Fibroblast of villous mesenchyme (primary cell): Measurements from ENCODE around the gene GLRX2. TPM values are rescaled to one million over a fixed set of nuclear protein-coding genes. Genes with fewer than 3 reads are reported as not detected.

Source experiments
- DNase-seq: peaks from one replicate; pipeline ENCODE4 v3.0.0-alpha.2; 2010; ENCODE audit warnings: low read depth
- H3K4me3 ChIP-seq: 2 replicates; pipeline ENCODE4 v1.5.1; 2011; ENCODE audit warnings: low read depth, mild to moderate bottlenecking, low read length
- total RNA-seq: library from RNA; depleted of rRNA; stranded (reverse); fragments of >200 nt; gene quantifications from 2 replicates; pipeline ENCODE4 v1.2.3, GENCODE V29; 2012
- TF ChIP-seq, protein P1 (sequence below): IDR thresholded peaks from 2 replicates; pipeline ENCODE4 v1.5.1; 2012; ENCODE audit warnings: low read depth, mild to moderate bottlenecking, low read length; ENCODE audit not compliant: insufficient read depth

The GLRX2 gene
- total RNA-seq, 1 donor = 7.8 TPM

DNA sequence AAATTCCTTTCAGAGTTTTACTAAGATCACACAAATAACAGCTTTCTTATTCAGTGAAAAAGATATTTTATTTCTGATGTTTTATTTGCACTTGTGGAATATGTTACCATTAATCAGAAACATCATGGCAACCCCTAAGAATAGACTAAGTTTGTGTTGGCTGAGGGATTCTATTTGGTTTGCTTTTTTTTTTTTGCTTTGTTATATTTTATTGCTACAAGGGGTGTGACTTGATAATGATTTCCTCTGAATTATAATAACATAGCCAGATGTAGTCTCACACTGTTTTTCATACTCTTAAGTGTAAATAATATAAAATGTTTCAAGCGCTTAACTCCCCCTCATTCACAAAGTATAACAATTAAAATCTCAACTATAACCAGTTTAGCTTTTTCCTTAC lies 20.0 kb downstream of the GLRX2 start:
- TF ChIP-seq, protein P1, sequence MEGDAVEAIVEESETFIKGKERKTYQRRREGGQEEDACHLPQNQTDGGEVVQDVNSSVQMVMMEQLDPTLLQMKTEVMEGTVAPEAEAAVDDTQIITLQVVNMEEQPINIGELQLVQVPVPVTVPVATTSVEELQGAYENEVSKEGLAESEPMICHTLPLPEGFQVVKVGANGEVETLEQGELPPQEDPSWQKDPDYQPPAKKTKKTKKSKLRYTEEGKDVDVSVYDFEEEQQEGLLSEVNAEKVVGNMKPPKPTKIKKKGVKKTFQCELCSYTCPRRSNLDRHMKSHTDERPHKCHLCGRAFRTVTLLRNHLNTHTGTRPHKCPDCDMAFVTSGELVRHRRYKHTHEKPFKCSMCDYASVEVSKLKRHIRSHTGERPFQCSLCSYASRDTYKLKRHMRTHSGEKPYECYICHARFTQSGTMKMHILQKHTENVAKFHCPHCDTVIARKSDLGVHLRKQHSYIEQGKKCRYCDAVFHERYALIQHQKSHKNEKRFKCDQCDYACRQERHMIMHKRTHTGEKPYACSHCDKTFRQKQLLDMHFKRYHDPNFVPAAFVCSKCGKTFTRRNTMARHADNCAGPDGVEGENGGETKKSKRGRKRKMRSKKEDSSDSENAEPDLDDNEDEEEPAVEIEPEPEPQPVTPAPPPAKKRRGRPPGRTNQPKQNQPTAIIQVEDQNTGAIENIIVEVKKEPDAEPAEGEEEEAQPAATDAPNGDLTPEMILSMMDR = no peak
- peak; percentile 16 for DNase-seq
- H3K4me3 ChIP-seq = no peak overlapping the region

DNA sequence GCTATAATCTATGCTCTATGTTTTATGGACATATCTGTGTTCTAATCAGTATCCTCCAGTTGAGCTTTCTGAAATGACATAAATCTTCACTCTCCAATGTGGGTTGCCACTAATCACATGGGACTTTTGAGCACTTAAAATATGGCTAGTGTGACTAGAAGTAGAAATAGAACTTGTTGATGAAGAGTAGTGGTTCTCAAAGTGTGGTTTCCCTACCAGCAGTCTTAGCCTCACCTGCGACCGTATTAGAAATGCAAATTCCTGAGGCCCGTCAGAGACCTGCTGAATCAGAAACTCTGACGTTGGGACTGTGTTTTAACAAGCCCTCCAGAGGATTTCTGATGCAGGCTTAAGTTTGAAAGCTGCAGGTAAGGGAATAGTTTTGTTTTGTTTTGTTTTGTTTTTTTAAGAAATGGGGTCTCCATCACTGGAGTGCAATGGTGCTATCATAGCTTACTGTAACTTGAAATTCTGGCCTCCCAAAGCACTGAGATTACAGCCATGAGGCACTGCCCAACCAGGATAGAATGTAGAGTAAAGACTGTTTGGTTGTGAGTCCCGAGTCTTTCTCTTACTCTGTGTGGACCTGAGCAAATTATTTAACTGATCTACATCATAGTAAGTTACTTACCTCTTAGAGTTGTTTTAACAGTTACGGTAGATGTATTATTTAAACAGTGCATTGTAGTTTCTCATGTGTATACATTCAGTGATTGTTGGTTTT lies 21.7 kb downstream of the GLRX2 start:
- H3K4me3 ChIP-seq = no peak overlapping the region
- no peak for DNase-seq
- TF ChIP-seq, protein P1 = no peak

- DNase-seq = no peak
- no peak overlapping the region for H3K4me3 ChIP-seq
- TF ChIP-seq, protein P1 = no peak
These were observed 26.0 kb downstream of the GLRX2 start for GRCh38 chr1:193079187-193079586.

- TF ChIP-seq, protein P1 = no peak
- no peak overlapping the region for H3K4me3 ChIP-seq
- DNase-seq = no peak
These were observed 27.2 kb downstream of the GLRX2 start for GRCh38 chr1:193077991-193078390.

GRCh38 chr1:193070942-193071341 lies 34.3 kb downstream of the GLRX2 start:
- no peak for DNase-seq
- H3K4me3 ChIP-seq = no peak overlapping the region
- TF ChIP-seq, protein P1 = no peak

- no peak for DNase-seq
- TF ChIP-seq, protein P1 = no peak
- no peak overlapping the region for H3K4me3 ChIP-seq
These were observed 34.8 kb downstream of the GLRX2 start for GRCh38 chr1:193070386-193070753.

DNA sequence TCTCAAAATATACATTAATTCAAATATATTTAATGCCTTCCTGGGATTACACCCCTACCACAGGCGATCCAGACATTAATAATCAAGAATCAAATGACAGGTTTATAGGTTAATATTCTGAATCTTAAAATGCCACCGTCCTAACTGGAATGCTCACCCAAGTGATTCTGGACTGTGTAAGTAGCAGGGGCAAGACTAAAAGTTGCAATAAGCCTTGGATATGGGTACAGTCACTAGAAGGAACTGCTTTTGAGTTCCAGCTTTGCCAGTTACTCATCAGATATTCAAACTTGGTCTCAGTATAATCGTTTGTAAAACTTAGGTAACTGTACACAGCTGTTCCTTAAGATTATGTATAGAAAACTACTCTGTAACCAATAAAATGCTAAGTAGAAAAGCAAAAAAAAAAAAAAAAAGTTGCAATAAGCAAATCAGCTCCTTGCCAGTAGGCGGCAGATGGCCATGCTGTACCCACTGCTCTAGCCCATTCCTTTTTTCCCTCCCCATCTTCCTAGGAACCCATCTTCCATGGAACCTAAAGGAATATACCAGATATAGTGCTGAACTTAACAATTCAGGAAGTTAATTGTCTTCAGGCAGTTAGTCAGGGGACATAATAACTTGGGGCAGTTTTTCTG lies 35.3 kb downstream of the GLRX2 start:
- no peak overlapping the region for H3K4me3 ChIP-seq
- TF ChIP-seq, protein P1 = peak; percentile 39
- no peak for DNase-seq
